Measurements from ENCODE around the gene SNRPE. TPM values are rescaled to one million over a fixed set of nuclear protein-coding genes. Genes with fewer than 3 reads are reported as not detected.

Gene SNRPE
- total and polyA plus RNA-seq, 9 donors: 137 to 234 (median 172) TPM

- no peak for DNase-seq
- no CpG with 5 or more reads among the region's 4 CpGs for WGBS (ENCODE audit: insufficient coverage)
Measured at GRCh38 chr1:203905275-203905674, 43.9 kb downstream of the SNRPE start.

GRCh38 chr1:203906932-203907331, 45.5 kb downstream of the SNRPE start:
- no peak for DNase-seq
- Histone ChIP-seq H3K27ac (ENCODE audit: low read length) (no peak overlapping the region), H3K36me3 (ENCODE audit: control insufficient read depth, insufficient read depth, low read length) (no peaks in the 10 kb centered on the region), H3K27me3 (ENCODE audit: control insufficient read depth, insufficient read depth, low read length) (no peaks in the 10 kb centered on the region), H3K4me1 (ENCODE audit: control insufficient read depth, insufficient read depth, low read length) (no peaks in the 10 kb centered on the region), H3K9me3 (replicated peaks; ENCODE audit: control insufficient read depth, low read depth, low read length) (no peaks in the 10 kb centered on the region), H3K4me3 (ENCODE audit: low read length) (no peak overlapping the region)
- WGBS (ENCODE audit: insufficient coverage): 67% methylated on average over 1 of the region's 2 CpGs

More at GRCh38 chr1:203905275-203905674, 43.9 kb downstream of the SNRPE start:
- Histone ChIP-seq H3K27ac (ENCODE audit: low read length) (no peak overlapping the region), H3K9me3 (replicated peaks; ENCODE audit: control insufficient read depth, low read depth, low read length) (no peaks in the 10 kb centered on the region), H3K27me3 (ENCODE audit: control insufficient read depth, insufficient read depth, low read length) (no peaks in the 10 kb centered on the region), H3K4me3 (ENCODE audit: low read length) (no peak overlapping the region), H3K36me3 (ENCODE audit: control insufficient read depth, insufficient read depth, low read length) (no peaks in the 10 kb centered on the region), H3K4me1 (ENCODE audit: control insufficient read depth, insufficient read depth, low read length) (no peaks in the 10 kb centered on the region)

GRCh38 chr1:203907901-203908300, 46.5 kb downstream of the SNRPE start:
- Histone ChIP-seq H3K27me3 (ENCODE audit: control insufficient read depth, insufficient read depth, low read length) (no peaks in the 10 kb centered on the region), H3K4me1 (ENCODE audit: control insufficient read depth, insufficient read depth, low read length) (no peaks in the 10 kb centered on the region), H3K36me3 (ENCODE audit: control insufficient read depth, insufficient read depth, low read length) (no peaks in the 10 kb centered on the region), H3K4me3 (ENCODE audit: low read length) (no peak overlapping the region), H3K9me3 (replicated peaks; ENCODE audit: control insufficient read depth, low read depth, low read length) (no peaks in the 10 kb centered on the region), H3K27ac (ENCODE audit: low read length) (no peak overlapping the region)
- 100% methylated on average over 2 of the region's 5 CpGs for WGBS (ENCODE audit: insufficient coverage)
- no peak for DNase-seq

- no peak for DNase-seq
- no CpG with 5 or more reads among the region's 5 CpGs for WGBS (ENCODE audit: insufficient coverage)
- no peak overlapping the region for H3K4me3 ChIP-seq (ENCODE audit: low read length)
- H3K27me3 ChIP-seq (ENCODE audit: control insufficient read depth, insufficient read depth, low read length): no peaks in the 10 kb centered on the region
- peaks cover 2% of the 10 kb centered on the region for H3K4me1 ChIP-seq (ENCODE audit: control insufficient read depth, insufficient read depth, low read length)
- no peaks in the 10 kb centered on the region for H3K9me3 ChIP-seq (replicated peaks; ENCODE audit: control insufficient read depth, low read depth, low read length)
- no peaks in the 10 kb centered on the region for H3K36me3 ChIP-seq (ENCODE audit: control insufficient read depth, insufficient read depth, low read length)
- no peak overlapping the region for H3K27ac ChIP-seq (ENCODE audit: low read length)
Measured at GRCh38 chr1:203911806-203912205, 50.4 kb downstream of the SNRPE start.

- WGBS (ENCODE audit: insufficient coverage): no CpG with 5 or more reads among the region's 3 CpGs
- no peak overlapping the region for H3K27ac ChIP-seq (ENCODE audit: low read length)
- H3K36me3 ChIP-seq (ENCODE audit: control insufficient read depth, insufficient read depth, low read length): no peaks in the 10 kb centered on the region
- DNase-seq: no peak
- H3K4me1 ChIP-seq (ENCODE audit: control insufficient read depth, insufficient read depth, low read length): peaks cover 2% of the 10 kb centered on the region
- H3K9me3 ChIP-seq (replicated peaks; ENCODE audit: control insufficient read depth, low read depth, low read length): no peaks in the 10 kb centered on the region
- no peaks in the 10 kb centered on the region for H3K27me3 ChIP-seq (ENCODE audit: control insufficient read depth, insufficient read depth, low read length)
- H3K4me3 ChIP-seq (ENCODE audit: low read length): no peak overlapping the region
Measured at GRCh38 chr1:203913073-203913521, 51.7 kb downstream of the SNRPE start.

GRCh38 chr1:203914292-203914691, 52.9 kb downstream of the SNRPE start:
- Histone ChIP-seq H3K4me3 (ENCODE audit: low read length) (no peak overlapping the region), H3K4me1 (ENCODE audit: control insufficient read depth, insufficient read depth, low read length) (peaks cover 2% of the 10 kb centered on the region), H3K9me3 (replicated peaks; ENCODE audit: control insufficient read depth, low read depth, low read length) (no peaks in the 10 kb centered on the region), H3K27me3 (ENCODE audit: control insufficient read depth, insufficient read depth, low read length) (no peaks in the 10 kb centered on the region), H3K36me3 (ENCODE audit: control insufficient read depth, insufficient read depth, low read length) (no peaks in the 10 kb centered on the region), H3K27ac (ENCODE audit: low read length) (no peak overlapping the region)
- DNase-seq: no peak
- WGBS (ENCODE audit: insufficient coverage): no CpG with 5 or more reads among the region's 3 CpGs

GRCh38 chr1:203915811-203916210, 54.4 kb downstream of the SNRPE start:
- WGBS (ENCODE audit: insufficient coverage): 83% methylated on average over 2 of the region's 3 CpGs
- no peak overlapping the region for H3K27ac ChIP-seq (ENCODE audit: low read length)
- DNase-seq: no peak
- peaks cover 2% of the 10 kb centered on the region for H3K4me1 ChIP-seq (ENCODE audit: control insufficient read depth, insufficient read depth, low read length)
- no peaks in the 10 kb centered on the region for H3K27me3 ChIP-seq (ENCODE audit: control insufficient read depth, insufficient read depth, low read length)
- H3K9me3 ChIP-seq (replicated peaks; ENCODE audit: control insufficient read depth, low read depth, low read length): no peaks in the 10 kb centered on the region
- no peak overlapping the region for H3K4me3 ChIP-seq (ENCODE audit: low read length)
- H3K36me3 ChIP-seq (ENCODE audit: control insufficient read depth, insufficient read depth, low read length): no peaks in the 10 kb centered on the region

- Histone ChIP-seq H3K9me3 (replicated peaks; ENCODE audit: control insufficient read depth, low read depth, low read length) (no peaks in the 10 kb centered on the region), H3K27ac (ENCODE audit: low read length) (no peak overlapping the region), H3K27me3 (ENCODE audit: control insufficient read depth, insufficient read depth, low read length) (no peaks in the 10 kb centered on the region), H3K4me1 (ENCODE audit: control insufficient read depth, insufficient read depth, low read length) (peaks cover 2% of the 10 kb centered on the region), H3K36me3 (ENCODE audit: control insufficient read depth, insufficient read depth, low read length) (no peaks in the 10 kb centered on the region), H3K4me3 (ENCODE audit: low read length) (no peak overlapping the region)
- no peak for DNase-seq
- WGBS (ENCODE audit: insufficient coverage): 100% methylated on average over 1 of the region's 2 CpGs
Measured at GRCh38 chr1:203916756-203917155, 55.4 kb downstream of the SNRPE start.

Other genes with a start within 250 kb of the SNRPE start
- gene ATP2B4, start 234.8 kb upstream of the SNRPE start, total RNA-seq: 57.1 TPM
- gene ATP2B4, start 234.8 kb upstream of the SNRPE start, polyA plus RNA-seq (ENCODE audit: insufficient read depth in 1 of 8, insufficient read length in 8 of 8, low replicate concordance in 1 of 8): 100 to 1,000 TPM in 1 of 8 donors, 10 to 100 TPM in 7; 70.6 to 104 (median 80.8) TPM
- gene LAX1, start 96.4 kb upstream of the SNRPE start, total RNA-seq: 0.22 TPM
- gene LAX1, start 96.4 kb upstream of the SNRPE start, polyA plus RNA-seq (ENCODE audit: insufficient read depth in 1 of 8, insufficient read length in 8 of 8, low replicate concordance in 1 of 8): under 1 TPM; 0.07 to 0.29 (median 0.11) TPM
- 23.9 TPM for gene ZBED6, start 66.0 kb upstream of the SNRPE start, total RNA-seq
- 10 to 100 TPM in 4 of 8 donors, 1 to 10 TPM in 4; 7.0 to 14.1 (median 10.2) TPM for gene ZBED6, start 66.0 kb upstream of the SNRPE start, polyA plus RNA-seq (ENCODE audit: insufficient read depth in 1 of 8, insufficient read length in 8 of 8, low replicate concordance in 1 of 8)
- gene ZC3H11A, start 66.0 kb upstream of the SNRPE start, total RNA-seq: 99.7 TPM
- gene ZC3H11A, start 66.0 kb upstream of the SNRPE start, polyA plus RNA-seq (ENCODE audit: insufficient read depth in 1 of 8, insufficient read length in 8 of 8, low replicate concordance in 1 of 8): 100 to 1,000 TPM in 1 of 8 donors, 10 to 100 TPM in 7; 78.2 to 101 (median 87.9) TPM
- gene SOX13, start 211.5 kb downstream of the SNRPE start, total RNA-seq: 11.0 TPM
- 10 to 100 TPM; 14.5 to 29.3 (median 20.0) TPM for gene SOX13, start 211.5 kb downstream of the SNRPE start, polyA plus RNA-seq (ENCODE audit: insufficient read depth in 1 of 8, insufficient read length in 8 of 8, low replicate concordance in 1 of 8)

Measured in muscle of leg (tissue), 11 donors.